Lower leg skin (tissue), 4 donors: ENCODE data around the gene RAPGEF5. TPM values are rescaled to one million over a fixed set of nuclear protein-coding genes. Genes with fewer than 3 reads are reported as not detected.

Experiments
- DNase-seq, 2 donors: peaks; one replicate each; pipeline ENCODE4 v3.0.0-alpha.2; 2019; ENCODE audit warnings: low spot score in 2 of 2
- H3K4me3 ChIP-seq: fragments of 200-600 bp; sonication (generic); 2 replicates; pipeline ENCODE4 v1.5.1; 2017; ENCODE audit warnings: mild to moderate bottlenecking, low read depth; ENCODE audit not compliant: poor library complexity, severe bottlenecking
- POLR2A ChIP-seq, 2 donors: fragments of 450-650 bp; IDR thresholded peaks; one replicate each; pipeline ENCODE4 v1.6.1; 2016 to 2017; ENCODE audit warnings: antibody characterized with exemption in 2 of 2, mild to moderate bottlenecking in 1 of 2, moderate library complexity in 1 of 2
- WGBS, 2 donors: methylation state at CpG; one replicate each; pipeline ENCODE4 v1.1.5; 2018; 5-methylcytosine and 5-hydroxymethylcytosine counted together
- intact Hi-C: fragments of 100-400 bp; cut with DNase I; formaldehyde crosslinking; loops from one replicate; pipeline ENCODE4 v1.15.0; 2023; ENCODE audit warnings: low total_unique reads
- total RNA-seq, 4 donors: library from RNA; depleted of rRNA; stranded (reverse); fragments of >200 nt; gene quantifications; one replicate each; pipeline ENCODE4 v1.1.0, GENCODE V29; 2016
- TF ChIP-seq, protein P1 (sequence below), 3 donors: fragments of 450-650 bp; IDR thresholded peaks; one replicate each; pipeline ENCODE4 v1.5.1; 2016; ENCODE audit warnings: antibody characterized with exemption in 3 of 3, mild to moderate bottlenecking in 3 of 3, moderate library complexity in 2 of 3

Gene RAPGEF5
- total RNA-seq, 4 donors from 2014 or later = 19.4 to 47.7 (median 25.2) TPM

DNA sequence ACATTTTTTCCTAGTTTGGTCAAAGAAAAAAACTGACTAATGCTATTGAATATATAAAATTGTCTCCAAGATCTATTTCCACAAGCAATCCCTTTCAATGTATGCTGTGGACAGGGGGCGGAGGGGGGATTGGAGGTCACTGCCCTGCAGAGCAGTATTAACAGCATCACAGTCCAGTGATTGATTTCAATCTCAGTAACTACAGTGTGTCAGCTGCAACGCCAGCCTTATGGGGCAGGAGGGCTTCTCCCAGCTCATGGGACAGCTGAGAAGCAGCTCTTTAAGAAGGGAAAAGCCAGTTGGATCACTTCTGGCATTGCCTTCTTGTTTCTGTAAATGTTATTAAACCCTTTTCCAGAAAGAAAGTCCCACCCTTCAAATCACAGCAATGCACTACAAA, 65.0 kb downstream of the RAPGEF5 start:
- H3K4me3 ChIP-seq = no peak overlapping the region
- DNase-seq = no peak
- TF ChIP-seq POLR2A (IDR thresholded peaks at IDR 0.05) = no peak
- TF ChIP-seq, protein P1, sequence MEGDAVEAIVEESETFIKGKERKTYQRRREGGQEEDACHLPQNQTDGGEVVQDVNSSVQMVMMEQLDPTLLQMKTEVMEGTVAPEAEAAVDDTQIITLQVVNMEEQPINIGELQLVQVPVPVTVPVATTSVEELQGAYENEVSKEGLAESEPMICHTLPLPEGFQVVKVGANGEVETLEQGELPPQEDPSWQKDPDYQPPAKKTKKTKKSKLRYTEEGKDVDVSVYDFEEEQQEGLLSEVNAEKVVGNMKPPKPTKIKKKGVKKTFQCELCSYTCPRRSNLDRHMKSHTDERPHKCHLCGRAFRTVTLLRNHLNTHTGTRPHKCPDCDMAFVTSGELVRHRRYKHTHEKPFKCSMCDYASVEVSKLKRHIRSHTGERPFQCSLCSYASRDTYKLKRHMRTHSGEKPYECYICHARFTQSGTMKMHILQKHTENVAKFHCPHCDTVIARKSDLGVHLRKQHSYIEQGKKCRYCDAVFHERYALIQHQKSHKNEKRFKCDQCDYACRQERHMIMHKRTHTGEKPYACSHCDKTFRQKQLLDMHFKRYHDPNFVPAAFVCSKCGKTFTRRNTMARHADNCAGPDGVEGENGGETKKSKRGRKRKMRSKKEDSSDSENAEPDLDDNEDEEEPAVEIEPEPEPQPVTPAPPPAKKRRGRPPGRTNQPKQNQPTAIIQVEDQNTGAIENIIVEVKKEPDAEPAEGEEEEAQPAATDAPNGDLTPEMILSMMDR (IDR thresholded peaks at IDR 0.05) = no peak
- WGBS, 2 donors = 85 to 88% methylated on average over 2 of the region's 2 CpGs
- intact Hi-C loops = no loop called here

DNA sequence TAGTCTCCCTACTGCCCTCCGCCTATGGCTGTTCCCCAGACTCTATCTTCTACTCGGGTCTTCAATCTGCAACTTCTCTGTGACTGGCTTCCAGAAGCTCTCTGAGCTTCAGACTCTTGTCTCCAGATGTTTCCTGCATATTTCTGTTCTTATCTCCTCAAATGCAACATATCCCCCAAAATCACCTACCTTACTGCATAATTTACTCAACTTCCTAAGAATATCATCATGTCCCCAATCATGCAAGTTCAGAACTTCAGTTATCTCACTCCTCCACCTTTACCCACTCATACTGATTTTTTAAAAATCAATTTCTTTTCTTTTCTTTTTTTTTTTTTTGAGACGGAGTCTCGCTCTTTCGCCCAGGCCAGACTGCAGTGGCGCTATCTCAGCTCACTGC, 68.8 kb downstream of the RAPGEF5 start:
- no peak for DNase-seq
- H3K4me3 ChIP-seq = no peak overlapping the region
- TF ChIP-seq, protein P1 (IDR thresholded peaks at IDR 0.05) = no peak
- TF ChIP-seq POLR2A (IDR thresholded peaks at IDR 0.05) = no peak
- WGBS, 2 donors = 85 to 90% methylated on average over 6 of the region's 6 CpGs
- intact Hi-C loops = no loop called here

DNA sequence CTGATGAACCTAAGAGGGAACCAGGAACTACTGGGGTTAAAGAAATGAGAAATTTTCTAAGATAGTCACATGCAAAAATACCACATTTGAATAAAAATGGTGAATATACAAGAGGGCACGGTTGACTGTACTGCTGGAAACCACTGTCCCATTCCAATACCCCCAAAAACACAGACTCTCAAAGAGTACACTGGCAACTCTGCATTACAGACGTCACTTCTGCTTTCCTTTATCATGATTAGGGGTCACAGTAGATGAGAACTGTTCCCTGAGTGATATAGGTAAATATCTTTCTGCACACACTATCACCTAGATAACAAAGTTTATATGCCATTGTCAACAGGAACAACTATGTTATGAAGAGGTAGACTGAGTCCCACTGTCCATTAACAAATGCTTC, 69.5 kb downstream of the RAPGEF5 start:
- H3K4me3 ChIP-seq = no peak overlapping the region
- intact Hi-C loops = no loop called here
- TF ChIP-seq, protein P1 (IDR thresholded peaks at IDR 0.05) = no peak
- no peak for TF ChIP-seq POLR2A (IDR thresholded peaks at IDR 0.05)
- WGBS, 2 donors = 78 to 90% methylated on average over 2 of the region's 2 CpGs
- no peak for DNase-seq

DNA sequence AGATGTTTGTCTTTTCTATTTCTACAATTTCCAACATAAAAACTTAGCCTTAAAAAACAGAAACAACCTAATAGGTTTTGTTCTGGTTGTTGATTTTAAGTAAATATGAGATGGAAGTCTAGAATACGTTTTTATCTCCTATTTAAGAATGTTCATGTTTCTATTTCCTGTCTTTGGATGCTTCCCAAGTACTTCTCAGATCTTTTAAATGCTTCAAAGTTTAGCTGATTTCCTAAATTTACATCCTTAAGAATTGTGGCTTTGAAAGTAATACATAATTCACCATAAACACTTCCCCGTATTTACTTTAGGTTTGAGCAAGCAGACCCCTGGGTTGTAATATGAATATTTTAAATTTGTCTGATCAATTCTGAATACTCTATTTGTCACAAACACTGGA, 70.5 kb downstream of the RAPGEF5 start:
- WGBS, 2 donors = 65 to 80% methylated on average over 2 of the region's 2 CpGs
- no peak for DNase-seq
- no peak overlapping the region for H3K4me3 ChIP-seq
- intact Hi-C loops = no loop called here
- no peak for TF ChIP-seq POLR2A (IDR thresholded peaks at IDR 0.05)
- TF ChIP-seq, protein P1 (IDR thresholded peaks at IDR 0.05) = no peak

DNA sequence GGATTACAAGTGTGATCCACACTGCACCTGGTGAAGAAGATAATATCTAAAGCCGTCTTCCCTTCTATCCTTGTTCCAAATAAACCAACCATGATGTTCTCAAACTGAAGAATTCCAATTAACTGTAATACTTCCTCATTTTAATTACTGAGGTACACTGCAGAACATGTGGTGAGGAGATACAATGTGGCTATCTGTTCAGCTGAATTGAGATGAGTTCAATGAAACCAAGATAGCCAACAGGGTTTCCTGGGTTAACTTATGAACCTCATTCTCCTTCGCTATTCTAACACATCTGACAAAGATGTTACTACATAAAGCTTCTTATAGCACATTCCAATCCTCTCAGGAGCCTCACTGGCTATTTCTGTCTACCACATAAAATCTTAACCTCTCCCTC, 75.5 kb downstream of the RAPGEF5 start:
- TF ChIP-seq POLR2A (IDR thresholded peaks at IDR 0.05) = no peak
- TF ChIP-seq, protein P1 (IDR thresholded peaks at IDR 0.05) = no peak
- WGBS, 2 donors = 80 to 84% methylated on average over 2 of the region's 2 CpGs
- intact Hi-C loops = no loop called here
- H3K4me3 ChIP-seq = no peak overlapping the region
- DNase-seq = no peak

DNA sequence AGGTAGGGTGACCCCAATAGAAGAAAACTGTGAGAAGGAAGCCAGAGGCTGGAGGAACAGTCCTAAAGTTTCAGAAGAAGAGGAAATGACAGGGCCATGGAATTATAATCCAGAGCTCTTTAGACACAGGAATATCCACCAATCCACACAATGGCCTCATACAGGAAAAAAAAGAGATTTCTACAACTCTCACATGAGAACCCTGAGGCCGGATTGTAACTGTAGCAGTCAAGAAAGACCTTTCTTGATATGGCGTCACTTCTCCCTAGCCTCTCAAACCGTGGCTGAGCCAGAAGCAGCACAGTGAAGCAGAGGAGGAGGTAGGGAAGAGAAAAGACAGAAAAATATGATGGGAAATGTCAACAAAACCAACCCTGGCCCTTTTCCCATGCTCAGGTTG, 76.9 kb downstream of the RAPGEF5 start:
- TF ChIP-seq, protein P1 (IDR thresholded peaks at IDR 0.05) = no peak
- no peak for TF ChIP-seq POLR2A (IDR thresholded peaks at IDR 0.05)
- 80 to 83% methylated on average over 3 of the region's 3 CpGs for WGBS, 2 donors
- H3K4me3 ChIP-seq = no peak overlapping the region
- intact Hi-C loops = no loop called here
- no peak for DNase-seq
